Keratinocyte (primary cell): ENCODE data around the gene ORM1. TPM values are rescaled to one million over a fixed set of nuclear protein-coding genes. Genes with fewer than 3 reads are reported as not detected.

Experiments
- DNase-seq: peaks from one replicate; pipeline ENCODE4 v3.0.0-alpha.2; 2011; ENCODE audit warnings: low read depth, missing footprints, low spot score
- FAIRE-seq: peaks from 2 replicates; lab custom pipeline; 2011; peaks lifted over from hg19 to GRCh38; lab: Jason Lieb, UNC
- H2AFZ ChIP-seq: 2 replicates; pipeline ENCODE4 v1.6.0; 2012; ENCODE audit warnings: low read length, control low read depth, inconsistent platforms; ENCODE audit not compliant: control insufficient read depth
- H3K27ac ChIP-seq: 2 replicates; pipeline ENCODE4 v1.5.1; 2011; ENCODE audit warnings: low read length; ENCODE audit not compliant: control insufficient read depth, insufficient read depth
- H3K27me3 ChIP-seq: 3 replicates; pipeline ENCODE4 v1.6.0; 2011; ENCODE audit warnings: low read length; ENCODE audit not compliant: control insufficient read depth, insufficient read depth; ENCODE audit errors: extremely low read depth
- H3K36me3 ChIP-seq, 2 experiments: 2 replicates in 1 of 2; 3 replicates in 1 of 2; pipeline ENCODE4 v1.5.1; 2011; ENCODE audit warnings: low read length in 2 of 2, mild to moderate bottlenecking in 1 of 2; ENCODE audit not compliant: control insufficient read depth in 2 of 2, insufficient read depth in 2 of 2; ENCODE audit errors: extremely low read depth in 1 of 2
- H3K4me1 ChIP-seq: 3 replicates; pipeline ENCODE4 v1.5.1; 2011; ENCODE audit warnings: low read length; ENCODE audit not compliant: control insufficient read depth, insufficient read depth; ENCODE audit errors: extremely low read depth
- H3K4me2 ChIP-seq: 3 replicates; pipeline ENCODE4 v1.6.0; 2011; ENCODE audit warnings: low read depth, low read length; ENCODE audit not compliant: control insufficient read depth, insufficient read depth; ENCODE audit errors: extremely low read depth
- H3K4me3 ChIP-seq, 3 experiments: fragments of 200-600 bp in 1 of 3; sonication (generic) in 1 of 3; 2 replicates in 2 of 3; 3 replicates in 1 of 3; pipeline ENCODE4 v1.5.1; 2011 to 2016; ENCODE audit warnings: low read length in 3 of 3, mild to moderate bottlenecking in 3 of 3, control low read depth in 2 of 3, inconsistent platforms in 1 of 3, low read depth in 1 of 3, mixed read lengths in 1 of 3, mixed run types in 1 of 3, moderate library complexity in 1 of 3; ENCODE audit not compliant: control insufficient read depth in 2 of 3, insufficient read depth in 2 of 3; ENCODE audit errors: extremely low read depth in 1 of 3
- H3K79me2 ChIP-seq: 2 replicates; pipeline ENCODE4 v1.6.0; 2012; ENCODE audit warnings: low read length; ENCODE audit not compliant: control insufficient read depth, insufficient read depth
- H3K9ac ChIP-seq: 3 replicates; pipeline ENCODE4 v1.6.0; 2011; ENCODE audit warnings: low read length; ENCODE audit not compliant: control insufficient read depth, insufficient read depth; ENCODE audit errors: extremely low read depth
- H3K9me1 ChIP-seq: 3 replicates; pipeline ENCODE4 v1.6.0; 2011; ENCODE audit warnings: low read length; ENCODE audit not compliant: control insufficient read depth, insufficient read depth; ENCODE audit errors: extremely low read depth
- H3K9me3 ChIP-seq: 2 replicates; pipeline ENCODE4 v1.5.1; 2012; ENCODE audit warnings: low read depth, low read length; ENCODE audit not compliant: control insufficient read depth
- H4K20me1 ChIP-seq: 3 replicates; pipeline ENCODE4 v1.6.0; 2011; ENCODE audit warnings: low read length; ENCODE audit not compliant: control insufficient read depth, insufficient read depth; ENCODE audit errors: extremely low read depth
- EZH2 ChIP-seq: IDR thresholded peaks from one replicate; pipeline ENCODE4 v1.6.1; 2012; ENCODE audit warnings: inconsistent platforms, mild to moderate bottlenecking, low read length, moderate library complexity
- dilution Hi-C: fragments of 300-500 bp; cut with MboI; formaldehyde crosslinking; loops from one replicate; pipeline ENCODE4 v1.7.0; 2020; ENCODE audit warnings: low sequenced_read_pairs; ENCODE audit not compliant: extremely low pct_ligation_motif_present
- polyA plus RNA-seq, 5 experiments: library from polyadenylated mRNA; depleted of rRNA in 3 of 5; stranded (reverse) in 3 of 5; stranded (forward) in 1 of 5; unstranded in 1 of 5; fragments of >200 nt; gene quantifications; 1 replicate in 1 of 5; 2 replicates in 3 of 5; 3 replicates in 1 of 5; pipeline versions ENCODE4 v1.2.1 to v1.2.3, GENCODE V29; 2011 to 2012; ENCODE audit warnings: missing spikeins in 2 of 5, low read depth in 1 of 5, low replicate concordance in 1 of 5
- TF ChIP-seq, protein P1 (sequence below), 3 experiments: IDR thresholded peaks in 1 of 3; conservative IDR thresholded peaks in 1 of 3; optimal IDR thresholded peaks in 1 of 3; 2 replicates in 2 of 3; 3 replicates in 1 of 3; pipeline versions ENCODE3 to v1.5.1; 2011; ENCODE audit warnings: low read length in 3 of 3, mild to moderate bottlenecking in 3 of 3, moderate library complexity in 2 of 3, control low read depth in 1 of 3, inconsistent platforms in 1 of 3; ENCODE audit not compliant: insufficient read depth in 2 of 3; ENCODE audit errors: extremely low read depth in 1 of 3

Gene ORM1
- polyA plus RNA-seq, 1 donor (not counting 4 experiments of a cell fraction or from before 2014, with no cell fraction given) = not detected

DNA sequence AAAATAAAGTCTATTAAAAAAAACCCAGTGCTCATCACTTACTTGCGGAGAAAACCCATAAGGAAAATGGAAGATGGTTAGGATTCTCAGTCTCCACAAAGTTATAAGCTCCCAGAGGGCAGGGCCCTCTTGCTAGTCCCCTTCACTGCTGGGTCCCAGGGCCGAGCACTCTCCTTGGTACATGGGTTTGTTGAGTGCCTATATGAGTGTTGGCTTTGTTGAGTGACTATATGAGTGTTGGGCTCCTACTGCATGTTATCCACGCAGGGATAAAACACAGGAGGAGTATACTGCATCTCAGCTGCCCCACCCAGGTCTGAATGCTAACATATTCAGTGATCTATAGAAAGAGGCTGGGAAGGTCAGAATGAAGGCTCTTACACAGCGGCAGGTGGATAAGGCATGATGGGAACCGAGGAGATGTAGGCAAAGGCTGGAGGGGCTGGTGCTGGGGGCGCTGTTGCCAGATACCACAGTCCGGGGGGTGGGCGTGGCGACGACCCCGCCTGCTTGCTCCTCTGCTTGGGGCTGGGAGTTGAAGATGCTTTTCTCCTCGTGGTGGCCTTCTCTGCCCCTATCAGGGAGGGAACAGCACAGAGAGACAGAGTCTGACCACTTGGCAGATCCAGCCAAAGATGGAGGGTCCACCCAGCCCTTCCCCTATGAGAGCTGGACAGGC lies 18.4 kb downstream of the ORM1 start:
- no peak overlapping the region for H3K4me2 ChIP-seq
- peaks cover 3 to 5% of the 10 kb centered on the region in 2 experiments for H3K36me3 ChIP-seq
- H3K4me3 ChIP-seq = no peak overlapping the region
- peaks cover 10% of the 10 kb centered on the region for H3K4me1 ChIP-seq
- no peaks in the 10 kb centered on the region for H3K27me3 ChIP-seq
- H3K9me1 ChIP-seq = peaks cover 2% of the 10 kb centered on the region
- DNase-seq = no peak
- dilution Hi-C loops = no loop called here
- no peak overlapping the region for H3K27ac ChIP-seq
- H2AFZ ChIP-seq = no peak overlapping the region
- FAIRE-seq = no peak
- TF ChIP-seq, protein P1, sequence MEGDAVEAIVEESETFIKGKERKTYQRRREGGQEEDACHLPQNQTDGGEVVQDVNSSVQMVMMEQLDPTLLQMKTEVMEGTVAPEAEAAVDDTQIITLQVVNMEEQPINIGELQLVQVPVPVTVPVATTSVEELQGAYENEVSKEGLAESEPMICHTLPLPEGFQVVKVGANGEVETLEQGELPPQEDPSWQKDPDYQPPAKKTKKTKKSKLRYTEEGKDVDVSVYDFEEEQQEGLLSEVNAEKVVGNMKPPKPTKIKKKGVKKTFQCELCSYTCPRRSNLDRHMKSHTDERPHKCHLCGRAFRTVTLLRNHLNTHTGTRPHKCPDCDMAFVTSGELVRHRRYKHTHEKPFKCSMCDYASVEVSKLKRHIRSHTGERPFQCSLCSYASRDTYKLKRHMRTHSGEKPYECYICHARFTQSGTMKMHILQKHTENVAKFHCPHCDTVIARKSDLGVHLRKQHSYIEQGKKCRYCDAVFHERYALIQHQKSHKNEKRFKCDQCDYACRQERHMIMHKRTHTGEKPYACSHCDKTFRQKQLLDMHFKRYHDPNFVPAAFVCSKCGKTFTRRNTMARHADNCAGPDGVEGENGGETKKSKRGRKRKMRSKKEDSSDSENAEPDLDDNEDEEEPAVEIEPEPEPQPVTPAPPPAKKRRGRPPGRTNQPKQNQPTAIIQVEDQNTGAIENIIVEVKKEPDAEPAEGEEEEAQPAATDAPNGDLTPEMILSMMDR (optimal IDR thresholded peaks at IDR 0.05 in 1 of 3, IDR thresholded peaks at IDR 0.05 in 1 of 3, conservative IDR thresholded peaks at IDR 0.05 in 1 of 3; ENCODE audit: extremely low read depth in 1 of 3, insufficient read depth in 2 of 3, low read length in 3 of 3) = no peak
- no peak for TF ChIP-seq EZH2
- H4K20me1 ChIP-seq = no peaks in the 10 kb centered on the region
- H3K79me2 ChIP-seq = no peaks in the 10 kb centered on the region
- H3K9me3 ChIP-seq = no peaks in the 10 kb centered on the region
- no peak overlapping the region for H3K9ac ChIP-seq

DNA sequence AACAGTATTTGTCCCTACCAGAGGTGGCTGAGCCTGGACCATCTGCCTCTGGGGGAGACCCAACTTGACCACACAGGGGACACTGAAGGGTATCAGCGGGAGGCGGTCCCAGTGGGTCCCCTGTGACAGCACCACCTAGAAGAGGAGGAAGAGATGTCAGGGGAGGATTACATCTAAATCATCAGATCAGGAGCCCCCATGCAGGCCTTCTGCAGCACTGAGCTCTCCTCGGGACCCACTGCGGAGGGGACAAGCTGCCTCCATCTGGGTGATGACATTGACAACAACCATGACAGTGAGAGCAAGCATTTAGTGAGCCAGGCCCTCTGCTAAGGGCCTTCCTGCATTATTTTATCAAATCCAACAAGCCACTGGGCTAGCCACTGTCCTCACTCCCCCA lies 19.1 kb downstream of the ORM1 start:
- no peaks in the 10 kb centered on the region for H3K27me3 ChIP-seq
- peaks cover 2% of the 10 kb centered on the region for H3K9me1 ChIP-seq
- dilution Hi-C loops = no loop called here
- H3K9ac ChIP-seq = no peak overlapping the region
- no peak overlapping the region for H2AFZ ChIP-seq
- H3K4me1 ChIP-seq = peaks cover 10% of the 10 kb centered on the region
- no peak overlapping the region for H3K4me3 ChIP-seq
- H4K20me1 ChIP-seq = no peaks in the 10 kb centered on the region
- H3K4me2 ChIP-seq = no peak overlapping the region
- peaks cover 6 to 10% of the 10 kb centered on the region in 2 experiments for H3K36me3 ChIP-seq
- H3K9me3 ChIP-seq = no peaks in the 10 kb centered on the region
- H3K27ac ChIP-seq = no peak overlapping the region
- FAIRE-seq (no peak), DNase-seq (no peak)
- no peaks in the 10 kb centered on the region for H3K79me2 ChIP-seq
- TF ChIP-seq, protein P1 (optimal IDR thresholded peaks at IDR 0.05 in 1 of 3, IDR thresholded peaks at IDR 0.05 in 1 of 3, conservative IDR thresholded peaks at IDR 0.05 in 1 of 3; ENCODE audit: extremely low read depth in 1 of 3, insufficient read depth in 2 of 3, low read length in 3 of 3) = no peak
- no peak for TF ChIP-seq EZH2
